Astrocyte of the cerebellum (primary cell): Measurements from ENCODE around the gene CHN1.

Experiments used
- DNase-seq: peaks from one replicate; pipeline ENCODE4 v3.0.0-alpha.2; 2011; ENCODE audit warnings: low read depth
- H3K4me3 ChIP-seq: 2 replicates; pipeline ENCODE4 v1.5.1; 2011; ENCODE audit warnings: mild to moderate bottlenecking, low read depth, low read length, moderate library complexity
- in situ Hi-C: cut with HindIII; loops from 2 replicates; pipeline ENCODE4 v1.10.0; 2017; ENCODE audit warnings: low sequenced_read_pairs
- TF ChIP-seq, protein P1 (sequence below): IDR thresholded peaks from 2 replicates; pipeline ENCODE4 v1.5.1; 2012; ENCODE audit warnings: low read length, low read depth, moderate library complexity, mild to moderate bottlenecking; ENCODE audit errors: missing control alignments

Gene CHN1

DNA sequence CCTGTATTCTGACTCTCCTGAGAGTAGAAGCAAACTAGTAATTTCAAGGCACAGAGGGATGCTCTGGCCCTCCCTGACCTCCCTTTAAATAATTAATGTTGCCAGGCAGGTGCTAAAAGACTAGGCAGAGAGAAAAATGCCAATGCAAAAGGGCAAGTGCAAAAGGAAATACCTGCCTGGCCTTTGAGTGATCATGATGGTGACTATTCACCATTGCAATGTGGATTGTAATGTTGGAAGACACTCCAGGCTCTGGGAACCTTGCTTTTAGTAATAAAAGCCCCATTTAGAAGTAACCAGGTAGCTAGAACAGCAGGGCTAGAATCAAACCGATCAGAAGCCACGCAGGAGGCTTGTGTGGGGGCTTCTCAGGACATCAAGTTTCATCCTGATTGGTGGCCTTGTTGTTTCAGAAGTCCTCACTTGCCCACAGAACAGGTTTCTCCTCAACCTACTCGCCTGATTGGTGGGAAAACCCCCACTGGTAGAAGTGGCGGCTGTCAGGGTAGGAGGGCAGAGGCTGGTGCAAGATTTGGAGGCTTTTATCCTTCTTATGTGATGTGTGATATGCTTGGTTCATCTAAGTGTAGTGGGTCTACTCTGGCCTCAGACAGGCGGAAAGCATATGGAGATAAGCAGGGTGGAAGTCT lies 224.9 kb downstream of the CHN1 start:
- H3K4me3 ChIP-seq: no peak overlapping the region
- no peak for DNase-seq
- TF ChIP-seq, protein P1, sequence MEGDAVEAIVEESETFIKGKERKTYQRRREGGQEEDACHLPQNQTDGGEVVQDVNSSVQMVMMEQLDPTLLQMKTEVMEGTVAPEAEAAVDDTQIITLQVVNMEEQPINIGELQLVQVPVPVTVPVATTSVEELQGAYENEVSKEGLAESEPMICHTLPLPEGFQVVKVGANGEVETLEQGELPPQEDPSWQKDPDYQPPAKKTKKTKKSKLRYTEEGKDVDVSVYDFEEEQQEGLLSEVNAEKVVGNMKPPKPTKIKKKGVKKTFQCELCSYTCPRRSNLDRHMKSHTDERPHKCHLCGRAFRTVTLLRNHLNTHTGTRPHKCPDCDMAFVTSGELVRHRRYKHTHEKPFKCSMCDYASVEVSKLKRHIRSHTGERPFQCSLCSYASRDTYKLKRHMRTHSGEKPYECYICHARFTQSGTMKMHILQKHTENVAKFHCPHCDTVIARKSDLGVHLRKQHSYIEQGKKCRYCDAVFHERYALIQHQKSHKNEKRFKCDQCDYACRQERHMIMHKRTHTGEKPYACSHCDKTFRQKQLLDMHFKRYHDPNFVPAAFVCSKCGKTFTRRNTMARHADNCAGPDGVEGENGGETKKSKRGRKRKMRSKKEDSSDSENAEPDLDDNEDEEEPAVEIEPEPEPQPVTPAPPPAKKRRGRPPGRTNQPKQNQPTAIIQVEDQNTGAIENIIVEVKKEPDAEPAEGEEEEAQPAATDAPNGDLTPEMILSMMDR: no peak
- in situ Hi-C loops: no loop called here

DNA sequence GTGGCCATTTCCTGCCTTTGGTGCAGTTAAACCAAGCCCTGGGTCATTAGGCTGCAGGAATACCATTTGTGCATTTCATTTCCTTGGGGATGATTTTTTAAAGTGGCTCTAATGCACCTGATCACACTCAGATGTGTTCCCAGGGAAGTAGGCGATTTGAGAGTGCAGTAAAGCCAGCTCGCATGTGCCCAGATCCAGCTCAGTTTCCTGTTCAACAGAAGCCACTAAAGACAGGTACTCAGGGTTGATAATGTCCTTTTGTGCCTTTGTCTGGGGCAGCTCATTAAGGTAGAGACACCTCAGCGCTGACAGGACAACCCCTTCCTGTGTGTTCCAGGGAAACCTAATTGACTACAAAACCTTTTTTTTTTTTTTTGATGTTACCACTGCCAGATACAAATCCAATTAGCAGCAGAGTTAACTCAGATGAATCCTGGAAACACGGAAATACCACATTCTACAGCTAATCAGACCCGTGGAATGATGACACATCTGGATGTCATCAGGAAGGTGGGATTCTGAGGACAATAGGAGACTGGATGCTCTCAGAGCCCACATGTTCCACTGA lies 225.7 kb downstream of the CHN1 start:
- DNase-seq: no peak
- in situ Hi-C loops: no loop called here
- TF ChIP-seq, protein P1: no peak

DNA sequence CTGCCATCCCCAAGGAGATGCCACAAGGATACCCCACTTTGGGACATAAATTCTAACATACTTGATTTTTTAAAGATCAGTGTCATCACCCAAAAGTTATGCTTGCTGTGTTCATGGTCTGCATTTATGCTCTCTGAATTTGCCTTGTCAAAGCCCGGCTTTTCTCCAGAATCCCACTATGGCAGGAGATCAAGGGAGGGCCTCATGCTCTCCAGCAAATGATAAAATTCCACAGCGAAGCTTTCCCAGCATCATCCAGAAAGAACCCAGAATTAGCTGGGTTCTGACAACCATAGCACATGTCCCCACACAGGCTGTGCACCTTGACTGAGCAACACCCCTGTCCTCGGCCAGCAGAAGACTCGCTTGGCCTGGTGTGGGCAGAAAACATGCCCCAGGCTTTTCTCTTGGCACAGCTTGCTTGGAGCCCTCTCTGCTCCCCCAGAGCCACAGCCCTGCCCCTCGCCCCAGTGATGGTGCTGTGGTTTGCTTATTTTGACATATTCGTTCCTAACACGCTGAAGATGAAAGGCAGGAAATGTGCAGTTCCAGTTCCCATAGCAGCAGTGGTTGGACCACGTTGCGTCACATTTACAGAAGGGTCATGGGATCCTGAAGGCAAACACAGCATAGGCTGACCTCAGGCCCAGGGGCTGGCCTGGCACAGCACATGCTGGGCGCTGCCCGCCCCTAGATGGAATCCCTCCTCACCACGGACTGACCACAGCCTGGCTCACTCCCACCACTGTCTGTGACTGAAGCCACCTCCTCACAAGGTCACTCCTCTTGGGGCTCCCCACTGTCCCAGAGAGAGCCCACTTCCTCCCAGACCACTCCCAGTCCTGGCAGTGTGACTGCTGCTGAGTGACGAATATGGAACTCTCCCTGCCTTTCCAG lies 226.8 kb downstream of the CHN1 start:
- in situ Hi-C loops: no loop called here
- no peak overlapping the region for H3K4me3 ChIP-seq
- TF ChIP-seq, protein P1: no peak
- DNase-seq: peak; percentile 99

More for the DNA sequence above, 225.7 kb downstream of the CHN1 start:
- no peak overlapping the region for H3K4me3 ChIP-seq

DNA sequence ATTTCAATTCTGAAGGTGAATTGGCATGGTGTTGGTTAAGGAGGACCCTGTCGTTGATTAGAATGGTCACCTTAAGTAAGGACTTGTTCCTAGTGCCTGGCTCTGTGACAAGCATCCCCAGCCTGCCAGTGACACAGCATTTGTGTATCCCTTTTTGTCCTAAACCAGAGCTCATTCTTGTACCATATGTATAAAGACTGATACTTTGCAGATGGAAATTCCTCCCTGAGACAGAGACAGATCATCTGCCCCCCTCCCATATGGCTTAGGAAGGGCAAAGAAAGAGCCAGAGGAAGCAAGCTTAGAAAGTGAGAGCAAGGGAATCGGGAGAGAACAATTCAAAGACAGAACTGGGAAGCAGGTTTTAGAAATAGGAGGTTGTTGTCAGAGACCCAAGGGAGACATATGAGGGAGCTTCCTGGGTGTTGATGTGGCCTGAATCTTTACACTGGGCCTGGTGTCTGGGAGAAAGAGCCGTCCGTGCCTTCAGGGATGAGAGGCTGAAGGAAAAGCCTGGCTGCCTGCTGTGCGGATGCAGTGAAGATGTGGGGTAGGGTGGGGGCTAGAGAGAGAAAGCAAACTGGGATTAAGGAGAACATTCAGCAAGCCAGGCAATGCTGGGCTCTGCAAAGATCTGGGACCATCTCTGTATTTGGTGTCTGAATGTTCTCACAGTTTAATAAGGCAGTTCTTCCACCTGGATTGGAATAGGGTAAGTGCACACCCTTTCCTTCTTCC lies 227.7 kb downstream of the CHN1 start:
- TF ChIP-seq, protein P1: no peak
- in situ Hi-C loops: no loop called here
- no peak overlapping the region for H3K4me3 ChIP-seq
- DNase-seq: no peak

DNA sequence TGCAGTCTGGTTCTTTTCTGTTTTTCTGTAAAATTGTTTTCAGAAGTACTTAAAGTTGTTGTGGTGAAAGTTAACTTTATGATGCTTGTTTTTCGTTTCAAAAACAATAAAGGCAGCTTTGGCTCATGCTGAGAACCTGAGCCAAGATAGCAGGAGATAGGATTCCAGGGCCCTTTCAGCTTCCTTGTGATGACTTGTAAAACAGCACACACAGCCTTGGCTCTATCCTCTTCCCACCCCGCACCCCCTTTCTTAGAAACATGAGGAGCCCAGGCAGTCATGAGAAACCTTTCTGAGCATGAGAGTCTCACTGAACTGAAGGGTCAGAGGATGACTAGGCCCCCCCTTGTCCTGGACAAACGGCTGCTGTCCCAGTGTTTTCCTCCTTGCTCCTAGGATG lies 228.5 kb downstream of the CHN1 start:
- in situ Hi-C loops: no loop called here
- H3K4me3 ChIP-seq: no peak overlapping the region
- TF ChIP-seq, protein P1: no peak
- no peak for DNase-seq

DNA sequence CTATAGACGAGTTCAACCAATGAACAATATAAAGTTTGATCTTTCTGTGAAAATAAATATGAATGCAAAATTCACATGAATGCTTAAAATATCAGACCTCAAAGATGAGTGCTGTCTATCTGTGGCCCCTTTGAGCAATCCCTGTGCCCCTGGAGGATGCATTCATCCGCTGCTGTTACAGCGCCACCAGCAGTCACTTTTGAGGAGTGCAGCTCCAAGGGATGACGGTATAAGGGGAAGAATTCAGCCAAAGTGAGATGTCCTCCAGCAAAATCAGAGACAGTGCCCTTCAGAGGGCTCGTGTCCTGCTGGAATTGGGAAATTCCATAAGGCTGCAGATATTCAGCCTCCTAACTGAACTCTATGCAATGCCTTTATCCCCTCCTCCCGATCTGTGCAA lies 229.0 kb downstream of the CHN1 start:
- no peak overlapping the region for H3K4me3 ChIP-seq
- TF ChIP-seq, protein P1: peak; percentile 33
- in situ Hi-C loops: no loop called here
- DNase-seq: no peak
